Ovary (tissue), 3 donors: Measurements from ENCODE around the gene CREBRF.

ENCODE experiments used
- CTCF ChIP-seq, 3 donors: fragments of 450-650 bp in 2 of 3; fragments of 200-600 bp in 1 of 3; IDR thresholded peaks; one replicate each; pipeline versions ENCODE4 v1.5.1 to v1.8.0; 2016 to 2022; ENCODE audit warnings: antibody characterized with exemption in 3 of 3, mild to moderate bottlenecking in 1 of 3
- POLR2A ChIP-seq: fragments of 450-650 bp; IDR thresholded peaks from one replicate; pipeline ENCODE4 v1.6.1; 2017; ENCODE audit warnings: antibody characterized with exemption, mild to moderate bottlenecking, moderate library complexity
- donor health status: DM: no; HTN: no; CAD: no.

- no peak for TF ChIP-seq POLR2A
- TF ChIP-seq CTCF (IDR thresholded peaks at IDR 0.05): no peak
Observed at GRCh38 chr5:173039964-173040363, 16.2 kb upstream of the CREBRF start.
